ENCODE data around the gene COMMD10.

DNA sequence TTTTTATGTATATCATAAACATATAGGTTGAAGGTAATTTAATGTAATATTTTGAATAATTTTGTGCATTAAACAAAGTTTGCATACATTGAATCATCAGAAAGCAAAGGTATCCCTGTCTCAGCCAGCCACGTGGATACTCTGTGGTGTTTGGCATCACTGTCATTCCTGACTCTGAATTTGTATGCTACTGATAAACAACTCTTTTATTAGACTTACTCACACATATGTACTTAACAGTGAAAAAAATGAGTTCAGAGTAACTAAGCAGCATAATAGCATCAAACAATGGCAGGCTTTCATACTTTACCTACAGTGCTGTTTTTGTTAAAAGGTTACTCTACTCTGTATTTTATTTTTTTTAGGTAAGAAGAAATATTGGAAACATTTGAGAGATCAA is 171.9 kb downstream of the COMMD10 start:
- TF ChIP-seq EZH2 (IDR thresholded peaks at IDR 0.05), result no peak
- no peak for TF ChIP-seq POLR2AphosphoS5 (IDR thresholded peaks at IDR 0.05; ENCODE audit: borderline replicate concordance, low read depth, low read length)
